A549 (cell line): ENCODE data around the gene ALG11. TPM values are rescaled to one million over a fixed set of nuclear protein-coding genes. Genes with fewer than 3 reads are reported as not detected.
A peak's percentile ranks its signal among the peaks of the same experiment; 100 is the strongest.

Source experiments
- ATAC-seq, 2 experiments: fragments of 200-7000 bp in 1 of 2; fragments of >200 bp in 1 of 2; cut with Nextera tagmentation in 1 of 2; cut with Tn5 transposase in 1 of 2; 3 replicates each; pipeline versions ENCODE4 v1.8.0 to v1.9.1; 2018 to 2020; ENCODE audit warnings: mild to moderate bottlenecking in 1 of 2, moderate library complexity in 1 of 2
- CTCF ChIA-PET: fragments of 300-600 bp; sonication (Branson Sonifier 250); formaldehyde crosslinking; extraction: SDS; loops from one replicate; lab custom pipeline; 2021; ENCODE audit warnings: antibody characterized with exemption, inconsistent platforms; lab: Yijun Ruan, JAX
- POLR2A ChIA-PET: fragments of 350-600 bp; formaldehyde crosslinking; extraction: SDS; loops from one replicate; lab custom pipeline; 2021; ENCODE audit warnings: antibody characterized with exemption, inconsistent platforms; lab: Yijun Ruan, JAX
- DNase-seq, 2 experiments: peaks; one replicate each; pipeline versions ENCODE4 v3.0.0 to v3.0.0-alpha.2; 2011 to 2016; ENCODE audit warnings: low read depth in 1 of 2, low spot score in 1 of 2
- FAIRE-seq: peaks from 2 replicates; lab custom pipeline; 2011; peaks lifted over from hg19 to GRCh38; lab: Jason Lieb, UNC
- H3K27ac ChIP-seq, 2 experiments: fragments of >200 bp; sonication (Bioruptor Twin); formaldehyde crosslinking; 3 replicates each; pipeline ENCODE4 v1.5.1; 2016 to 2017
- H3K4me1 ChIP-seq: fragments of >200 bp; sonication (Bioruptor Twin); formaldehyde crosslinking; 3 replicates; pipeline ENCODE4 v1.6.1; 2016
- H3K4me2 ChIP-seq: fragments of >200 bp; sonication (Bioruptor Twin); formaldehyde crosslinking; 3 replicates; pipeline ENCODE4 v1.6.1; 2016
- H3K4me3 ChIP-seq: fragments of >200 bp; sonication (Bioruptor Twin); formaldehyde crosslinking; 3 replicates; pipeline ENCODE4 v1.5.1; 2016
- H3K9me3 ChIP-seq: fragments of >200 bp; sonication (Bioruptor Twin); formaldehyde crosslinking; 3 replicates; pipeline ENCODE4 v1.6.1; 2016
- BHLHE40 ChIP-seq: IDR thresholded peaks from 2 replicates; pipeline ENCODE4 v1.6.1; 2012; ENCODE audit warnings: low read depth, low read length, inconsistent platforms
- CEBPB ChIP-seq, 2 experiments: fragments of >200 bp in 1 of 2; sonication (Bioruptor Twin) in 1 of 2; formaldehyde crosslinking in 1 of 2; IDR thresholded peaks; 2 replicates each; pipeline ENCODE4 v1.6.1; 2012 to 2016
- FOSL2 ChIP-seq, 2 experiments: fragments of 450-650 bp in 1 of 2; fragments of >200 bp in 1 of 2; sonication (Bioruptor Twin) in 1 of 2; formaldehyde crosslinking; IDR thresholded peaks; 2 replicates each; pipeline versions ENCODE4 v1.5.0 to v1.6.1; 2016 to 2020; ENCODE audit warnings: mild to moderate bottlenecking in 1 of 2, moderate library complexity in 1 of 2
- GATA3 ChIP-seq: IDR thresholded peaks from 2 replicates; pipeline ENCODE4 v1.6.1; 2012; ENCODE audit warnings: borderline replicate concordance
- HDAC2 ChIP-seq: fragments of 200-600 bp; sonication (generic); IDR thresholded peaks from 2 replicates; pipeline ENCODE4 v1.6.1; 2016
- HEYL ChIP-seq: fragments of 250-450 bp; sonication (Bioruptor Pico); IDR thresholded peaks from 2 replicates; pipeline ENCODE4 v1.8.0; 2021; ENCODE audit warnings: mild to moderate bottlenecking, moderate library complexity
- HOXA7 ChIP-seq: fragments of 250-450 bp; sonication (Bioruptor Pico); IDR thresholded peaks from 2 replicates; pipeline ENCODE4 v1.5.0; 2020; ENCODE audit warnings: mild to moderate bottlenecking, moderate library complexity
- HOXB13 ChIP-seq: fragments of 250-450 bp; sonication (Bioruptor Pico); IDR thresholded peaks from 2 replicates; pipeline ENCODE4 v1.5.0; 2020; ENCODE audit warnings: low read depth, mild to moderate bottlenecking, moderate library complexity
- HOXB5 ChIP-seq: fragments of 250-450 bp; sonication (Bioruptor Pico); IDR thresholded peaks from 2 replicates; pipeline ENCODE4 v1.5.0; 2020; ENCODE audit warnings: mild to moderate bottlenecking, moderate library complexity
- KDM5A ChIP-seq: fragments of 200-600 bp; sonication (generic); IDR thresholded peaks from 2 replicates; pipeline ENCODE4 v1.6.1; 2016; ENCODE audit warnings: antibody characterized with exemption, mild to moderate bottlenecking
- PHF8 ChIP-seq: fragments of 200-600 bp; sonication (generic); IDR thresholded peaks from 2 replicates; pipeline ENCODE4 v1.6.1; 2016; ENCODE audit warnings: low read depth, mild to moderate bottlenecking, antibody characterized with exemption, moderate library complexity, borderline replicate concordance
- POLR2A ChIP-seq: IDR thresholded peaks from 2 replicates; pipeline ENCODE4 v1.6.1; 2012; ENCODE audit warnings: mild to moderate bottlenecking, low read length
- RCOR1 ChIP-seq: fragments of 150-350 bp; IDR thresholded peaks from 2 replicates; pipeline ENCODE4 v1.6.1; 2014; ENCODE audit warnings: antibody characterized with exemption, low read length, low read depth
- RNF2 ChIP-seq: fragments of 200-600 bp; sonication (generic); IDR thresholded peaks from 2 replicates; pipeline ENCODE4 v1.6.1; 2016; ENCODE audit warnings: low read depth, mild to moderate bottlenecking, antibody characterized with exemption, moderate library complexity, borderline replicate concordance
- SMC3 ChIP-seq: fragments of >200 bp; sonication (Bioruptor Twin); formaldehyde crosslinking; IDR thresholded peaks from 3 replicates; pipeline ENCODE4 v1.6.1; 2018; ENCODE audit warnings: inconsistent platforms
- ZC3H11A ChIP-seq: fragments of 450-650 bp; IDR thresholded peaks from 2 replicates; pipeline ENCODE4 v1.6.1; 2014; ENCODE audit warnings: antibody characterized with exemption, mild to moderate bottlenecking
- ZNF302 ChIP-seq: fragments of 250-450 bp; sonication (Bioruptor Pico); IDR thresholded peaks from 2 replicates; pipeline ENCODE4 v1.9.0; 2021; ENCODE audit warnings: inconsistent platforms, mild to moderate bottlenecking, moderate library complexity
- WGBS: methylation state at CpG from one replicate; pipeline ENCODE4 v1.1.6; 2017; ENCODE audit errors: missing lambda C conversion rate; 5-methylcytosine and 5-hydroxymethylcytosine counted together
- polyA plus RNA-seq, 4 experiments: library from polyadenylated mRNA; depleted of rRNA in 3 of 4; stranded (reverse); fragments of >200 nt; fragmentation: RNase III in 1 of 4; extraction: RNeasy Plus Mini Kit Qiagen cat#74134 plus additional on column Dnase treatment in 1 of 4; gene quantifications; 2 replicates in 3 of 4; 3 replicates in 1 of 4; pipeline ENCODE4 v1.2.3, GENCODE V29; 2011 to 2017
- TF ChIP-seq, protein P1 (sequence below): fragments of 200-600 bp; sonication (generic); IDR thresholded peaks from 2 replicates; pipeline ENCODE4 v1.6.1; 2016; ENCODE audit warnings: antibody characterized with exemption, mild to moderate bottlenecking, moderate library complexity
- TF ChIP-seq, protein P2 (sequence below): fragments of >200 bp; sonication (Bioruptor Twin); formaldehyde crosslinking; IDR thresholded peaks from 3 replicates; pipeline ENCODE4 v1.5.1; 2016
- TF ChIP-seq, protein P3 (sequence below): fragments of 450-650 bp; IDR thresholded peaks from 2 replicates; pipeline ENCODE4 v1.6.1; 2014; ENCODE audit warnings: antibody characterized with exemption

The ALG11 gene
- polyA plus RNA-seq, 2 of the 4 experiments (the other 2 are of a cell fraction) = 17.2 to 17.4 TPM

DNA sequence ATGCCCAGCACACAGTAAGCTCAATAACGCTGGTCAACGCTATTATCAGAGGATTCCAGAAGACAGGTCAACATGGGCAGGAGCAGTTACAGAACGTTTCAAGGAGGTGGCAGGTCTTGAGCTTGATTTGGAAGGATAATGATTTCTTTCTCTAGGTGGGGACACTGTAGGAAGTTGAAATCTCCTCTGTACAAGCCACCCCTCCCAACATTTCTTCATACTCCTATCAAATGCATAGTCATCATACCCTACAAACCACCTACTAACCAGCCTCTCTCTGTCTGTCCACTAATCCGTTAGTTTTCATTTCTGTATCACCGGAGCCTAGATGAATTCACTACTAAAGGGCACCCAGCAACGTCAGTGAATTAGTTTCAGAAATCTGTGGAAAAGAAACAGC lies 2.3 kb upstream of the ALG11 start:
- no peak for TF ChIP-seq RNF2
- TF ChIP-seq HOXB5 (CRISPR knock-in tag) = no peak
- TF ChIP-seq, protein P1, sequence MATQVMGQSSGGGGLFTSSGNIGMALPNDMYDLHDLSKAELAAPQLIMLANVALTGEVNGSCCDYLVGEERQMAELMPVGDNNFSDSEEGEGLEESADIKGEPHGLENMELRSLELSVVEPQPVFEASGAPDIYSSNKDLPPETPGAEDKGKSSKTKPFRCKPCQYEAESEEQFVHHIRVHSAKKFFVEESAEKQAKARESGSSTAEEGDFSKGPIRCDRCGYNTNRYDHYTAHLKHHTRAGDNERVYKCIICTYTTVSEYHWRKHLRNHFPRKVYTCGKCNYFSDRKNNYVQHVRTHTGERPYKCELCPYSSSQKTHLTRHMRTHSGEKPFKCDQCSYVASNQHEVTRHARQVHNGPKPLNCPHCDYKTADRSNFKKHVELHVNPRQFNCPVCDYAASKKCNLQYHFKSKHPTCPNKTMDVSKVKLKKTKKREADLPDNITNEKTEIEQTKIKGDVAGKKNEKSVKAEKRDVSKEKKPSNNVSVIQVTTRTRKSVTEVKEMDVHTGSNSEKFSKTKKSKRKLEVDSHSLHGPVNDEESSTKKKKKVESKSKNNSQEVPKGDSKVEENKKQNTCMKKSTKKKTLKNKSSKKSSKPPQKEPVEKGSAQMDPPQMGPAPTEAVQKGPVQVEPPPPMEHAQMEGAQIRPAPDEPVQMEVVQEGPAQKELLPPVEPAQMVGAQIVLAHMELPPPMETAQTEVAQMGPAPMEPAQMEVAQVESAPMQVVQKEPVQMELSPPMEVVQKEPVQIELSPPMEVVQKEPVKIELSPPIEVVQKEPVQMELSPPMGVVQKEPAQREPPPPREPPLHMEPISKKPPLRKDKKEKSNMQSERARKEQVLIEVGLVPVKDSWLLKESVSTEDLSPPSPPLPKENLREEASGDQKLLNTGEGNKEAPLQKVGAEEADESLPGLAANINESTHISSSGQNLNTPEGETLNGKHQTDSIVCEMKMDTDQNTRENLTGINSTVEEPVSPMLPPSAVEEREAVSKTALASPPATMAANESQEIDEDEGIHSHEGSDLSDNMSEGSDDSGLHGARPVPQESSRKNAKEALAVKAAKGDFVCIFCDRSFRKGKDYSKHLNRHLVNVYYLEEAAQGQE = no peak
- TF ChIP-seq HOXA7 (CRISPR knock-in tag) = no peak
- TF ChIP-seq ZNF302 (CRISPR knock-in tag) = no peak
- no peak for TF ChIP-seq POLR2A
- TF ChIP-seq CEBPB (IDR thresholded peaks at IDR 0.05) = no peak
- TF ChIP-seq BHLHE40 = no peak
- TF ChIP-seq KDM5A = no peak
- TF ChIP-seq ZC3H11A = no peak
- no peak for TF ChIP-seq RCOR1
- no peak for TF ChIP-seq HDAC2
- no peak for TF ChIP-seq SMC3
- TF ChIP-seq, protein P2, sequence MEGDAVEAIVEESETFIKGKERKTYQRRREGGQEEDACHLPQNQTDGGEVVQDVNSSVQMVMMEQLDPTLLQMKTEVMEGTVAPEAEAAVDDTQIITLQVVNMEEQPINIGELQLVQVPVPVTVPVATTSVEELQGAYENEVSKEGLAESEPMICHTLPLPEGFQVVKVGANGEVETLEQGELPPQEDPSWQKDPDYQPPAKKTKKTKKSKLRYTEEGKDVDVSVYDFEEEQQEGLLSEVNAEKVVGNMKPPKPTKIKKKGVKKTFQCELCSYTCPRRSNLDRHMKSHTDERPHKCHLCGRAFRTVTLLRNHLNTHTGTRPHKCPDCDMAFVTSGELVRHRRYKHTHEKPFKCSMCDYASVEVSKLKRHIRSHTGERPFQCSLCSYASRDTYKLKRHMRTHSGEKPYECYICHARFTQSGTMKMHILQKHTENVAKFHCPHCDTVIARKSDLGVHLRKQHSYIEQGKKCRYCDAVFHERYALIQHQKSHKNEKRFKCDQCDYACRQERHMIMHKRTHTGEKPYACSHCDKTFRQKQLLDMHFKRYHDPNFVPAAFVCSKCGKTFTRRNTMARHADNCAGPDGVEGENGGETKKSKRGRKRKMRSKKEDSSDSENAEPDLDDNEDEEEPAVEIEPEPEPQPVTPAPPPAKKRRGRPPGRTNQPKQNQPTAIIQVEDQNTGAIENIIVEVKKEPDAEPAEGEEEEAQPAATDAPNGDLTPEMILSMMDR = no peak
- TF ChIP-seq PHF8 = no peak
- no peak for TF ChIP-seq HOXB13 (CRISPR knock-in tag)
- TF ChIP-seq, protein P3, sequence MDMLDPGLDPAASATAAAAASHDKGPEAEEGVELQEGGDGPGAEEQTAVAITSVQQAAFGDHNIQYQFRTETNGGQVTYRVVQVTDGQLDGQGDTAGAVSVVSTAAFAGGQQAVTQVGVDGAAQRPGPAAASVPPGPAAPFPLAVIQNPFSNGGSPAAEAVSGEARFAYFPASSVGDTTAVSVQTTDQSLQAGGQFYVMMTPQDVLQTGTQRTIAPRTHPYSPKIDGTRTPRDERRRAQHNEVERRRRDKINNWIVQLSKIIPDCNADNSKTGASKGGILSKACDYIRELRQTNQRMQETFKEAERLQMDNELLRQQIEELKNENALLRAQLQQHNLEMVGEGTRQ = no peak
- no peak for TF ChIP-seq HEYL (CRISPR knock-in tag)
- peaks cover 10% of the 10 kb centered on the region; the same call in 1 of the 3 replicates for H3K4me1 ChIP-seq
- no peak overlapping the region for H3K4me2 ChIP-seq
- POLR2A ChIA-PET = no interaction called here
- FAIRE-seq = no peak
- CTCF ChIA-PET = interaction anchor here (1.0 kb wide), 1 partner anchor 9 kb away, joined by 3 read pairs; no protein-coding TSS in a partner anchor
- no peak overlapping the region for H3K4me3 ChIP-seq
- DNase-seq = no peak
- H3K9me3 ChIP-seq = no peaks in the 10 kb centered on the region
- no peak for ATAC-seq
- no peak overlapping the region for H3K27ac ChIP-seq
- 60% methylated on average over 6 of the region's 6 CpGs for WGBS

DNA sequence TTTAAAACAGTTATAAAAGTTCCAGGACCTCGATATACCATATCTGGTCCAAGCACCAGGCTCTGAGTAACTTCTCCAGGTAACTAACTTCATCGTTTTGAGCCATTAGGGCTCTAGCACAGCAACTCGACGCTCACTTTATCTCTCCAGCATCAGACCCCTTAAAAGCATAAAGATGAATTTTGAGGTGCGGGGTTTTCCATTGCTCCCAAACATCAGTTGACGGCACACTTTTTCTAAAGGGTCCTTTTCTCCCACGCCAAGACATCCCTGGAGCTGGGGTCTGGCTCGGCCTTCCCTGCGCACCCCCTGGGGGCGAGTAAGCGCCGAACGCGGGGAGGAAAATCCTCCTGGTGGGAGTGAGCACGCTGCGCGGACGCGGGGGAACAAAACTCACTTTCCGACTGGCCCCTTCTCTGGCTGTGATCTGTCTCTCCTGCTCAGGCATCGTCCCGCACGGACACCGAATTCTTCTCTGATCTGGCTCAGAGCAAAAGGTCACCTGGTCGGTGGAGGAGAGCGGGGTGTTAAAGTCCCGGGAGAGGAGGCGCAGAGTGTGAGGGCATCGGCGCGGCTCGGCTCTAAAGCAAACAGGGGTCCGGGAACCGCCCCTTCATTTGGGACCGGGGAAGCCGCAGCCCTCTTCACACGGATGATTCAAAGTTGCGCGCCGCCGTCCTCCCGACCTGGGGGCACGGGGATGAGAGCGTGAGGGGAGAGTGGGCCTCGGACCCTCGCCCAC lies 1.1 kb upstream of the ALG11 start, which contains the start of gene ATP7B:
ATP7B (minus strand) TSS at position 561 of the 742 bp plus-strand sequence; CDS start at position 448, 113 bp downstream.
- ATAC-seq = peak; percentile 43 to 60
- Histone ChIP-seq H3K4me3 (peak within 1 kb of the TSS; percentile 95), H3K9me3 (no peaks in the 10 kb centered on the region), H3K27ac (peak within 1 kb of the TSS; percentile 79 to 89), H3K4me2 (peak within 1 kb of the TSS; percentile 96), H3K4me1 (peaks cover 10% of the 10 kb centered on the region; the same call in 1 of the 3 replicates)
- 43% methylated on average over 19 of the region's 46 CpGs for WGBS
- POLR2A ChIA-PET = no interaction called here
- CTCF ChIA-PET = no interaction called here
- TF ChIP-seq GATA3 (no peak), FOSL2 (IDR thresholded peaks at IDR 0.05) (no peak), FOSL2 (CRISPR knock-in tag; IDR thresholded peaks at IDR 0.05) (no peak)
- TF ChIP-seq, protein P3 = no peak
- no peak for FAIRE-seq
- DNase-seq = peak; percentile 5 to 31
